Activated CD4-positive, CD25-positive, alpha-beta regulatory T cell (primary cell): ENCODE data around the gene USP49.

Source experiments
- DNase-seq, 4 experiments: peaks; one replicate each; lab custom pipeline; 2025; lab: John Stamatoyannopoulos, UW

Gene USP49

DNA sequence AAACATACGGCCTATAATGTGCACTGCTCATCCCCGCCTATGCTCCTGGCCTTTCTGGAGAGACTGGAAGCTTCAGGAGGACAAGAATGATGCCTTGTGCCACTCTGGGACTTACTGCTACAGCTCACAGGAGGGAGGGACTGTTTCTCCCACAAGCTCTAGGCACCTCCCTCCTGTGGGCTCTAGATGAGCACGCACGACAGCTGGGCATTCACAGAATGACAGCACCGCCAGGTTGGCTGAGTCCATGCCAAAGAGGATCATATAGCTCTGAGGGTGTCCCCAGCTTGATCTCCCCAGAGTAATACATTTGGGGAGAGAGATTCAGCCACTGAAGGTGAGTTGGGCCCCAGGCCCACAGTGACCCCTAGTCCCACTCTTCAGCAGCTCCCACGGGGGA, 137.9 kb downstream of the USP49 start:
- DNase-seq, result no peak

DNA sequence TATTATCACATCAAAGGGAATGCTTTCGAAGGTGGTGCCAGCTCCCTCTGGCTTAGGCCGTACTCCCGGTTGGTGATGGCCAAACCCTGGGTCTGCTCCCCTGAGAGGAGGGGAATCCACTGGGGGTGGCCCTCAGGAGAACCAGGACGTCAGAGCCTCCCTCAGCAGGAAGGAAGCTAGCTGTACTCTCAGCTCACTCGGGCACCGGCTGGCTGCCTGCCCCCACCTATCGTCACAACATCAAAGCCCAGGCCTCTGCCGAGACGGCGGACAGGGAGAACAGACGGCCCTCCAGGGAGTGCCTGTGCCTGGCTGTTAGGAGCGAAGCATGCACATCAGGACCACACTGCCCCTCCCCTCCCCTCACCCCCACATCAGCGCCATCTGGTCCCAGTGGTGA, 138.8 kb downstream of the USP49 start:
- DNase-seq, result no peak

DNA sequence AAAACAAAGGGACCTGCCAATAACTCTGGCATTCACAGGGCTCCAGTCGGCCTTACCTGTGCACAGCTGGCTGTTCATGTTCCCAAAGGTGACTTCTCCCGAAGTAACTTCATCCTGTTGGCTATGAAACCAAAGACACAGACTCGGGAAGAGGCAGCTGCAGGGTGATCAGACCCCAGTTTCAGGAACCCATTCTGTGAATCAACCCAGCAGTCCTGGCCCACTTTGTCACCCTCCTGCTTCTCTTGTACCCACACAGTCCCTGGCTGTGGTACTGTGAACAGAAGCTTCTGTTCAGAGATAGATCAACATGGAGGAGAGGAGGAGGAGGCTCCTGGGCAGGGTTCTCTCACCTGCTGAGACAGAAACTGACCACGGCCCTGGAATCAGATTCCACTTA, 139.3 kb downstream of the USP49 start:
- DNase-seq, result no peak

DNA sequence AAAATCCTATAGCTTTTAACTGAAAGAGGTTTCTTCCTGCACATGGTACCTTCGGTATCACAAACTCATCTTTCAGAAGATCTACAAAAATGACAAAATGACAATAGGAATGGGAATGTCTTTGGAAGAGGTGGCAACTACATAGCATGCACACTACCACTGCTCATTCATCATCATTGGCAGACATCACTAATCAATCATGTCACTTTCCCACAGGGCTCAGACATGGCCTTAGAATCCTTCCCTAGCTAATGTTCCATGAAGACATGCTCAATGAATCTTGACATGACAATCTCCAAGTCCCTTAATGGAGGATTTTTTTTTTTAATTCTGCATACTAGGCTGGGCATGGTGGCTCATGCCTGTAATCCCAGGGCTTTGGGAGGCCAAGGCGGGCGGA, 144.8 kb downstream of the USP49 start:
- no peak for DNase-seq

DNA sequence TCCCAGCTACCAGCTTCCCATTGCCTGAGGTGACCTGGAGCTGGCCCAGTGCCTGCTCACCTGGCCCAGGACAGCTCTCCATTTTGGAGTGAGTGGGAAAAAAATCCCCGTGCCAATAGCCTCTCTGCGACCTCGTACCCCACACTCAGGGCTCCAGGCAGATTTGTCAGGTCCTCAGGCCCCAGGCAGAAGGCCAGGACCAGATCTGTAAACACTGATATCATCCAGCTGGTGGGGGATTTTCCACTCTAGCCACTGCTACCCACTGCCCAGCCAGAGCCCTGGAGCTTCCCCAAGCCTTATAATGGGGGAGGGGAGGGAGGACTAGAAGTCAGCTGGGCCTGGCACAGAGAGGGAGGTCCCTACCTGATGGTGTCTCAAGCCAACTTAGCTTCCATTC, 146.6 kb downstream of the USP49 start:
- DNase-seq, result no peak

DNA sequence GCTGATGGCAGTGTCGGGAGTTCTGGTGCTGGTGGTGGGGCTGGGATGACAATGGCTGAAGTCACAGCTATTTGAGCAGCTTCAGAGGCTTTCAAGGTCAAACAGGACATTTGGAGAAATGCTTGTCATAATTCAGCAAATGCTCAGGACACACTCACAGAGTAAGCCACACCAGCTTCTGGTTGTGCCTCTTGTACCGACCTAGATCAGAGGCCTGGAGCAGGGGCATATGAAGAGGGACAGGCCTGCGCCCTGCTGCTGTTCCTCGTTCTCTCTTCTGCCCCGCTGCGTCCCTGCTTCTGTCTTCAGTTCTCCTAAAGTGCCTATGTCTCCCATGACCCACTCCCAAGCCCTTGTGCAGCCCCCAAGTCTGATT, 147.1 kb downstream of the USP49 start:
- DNase-seq, result no peak

DNA sequence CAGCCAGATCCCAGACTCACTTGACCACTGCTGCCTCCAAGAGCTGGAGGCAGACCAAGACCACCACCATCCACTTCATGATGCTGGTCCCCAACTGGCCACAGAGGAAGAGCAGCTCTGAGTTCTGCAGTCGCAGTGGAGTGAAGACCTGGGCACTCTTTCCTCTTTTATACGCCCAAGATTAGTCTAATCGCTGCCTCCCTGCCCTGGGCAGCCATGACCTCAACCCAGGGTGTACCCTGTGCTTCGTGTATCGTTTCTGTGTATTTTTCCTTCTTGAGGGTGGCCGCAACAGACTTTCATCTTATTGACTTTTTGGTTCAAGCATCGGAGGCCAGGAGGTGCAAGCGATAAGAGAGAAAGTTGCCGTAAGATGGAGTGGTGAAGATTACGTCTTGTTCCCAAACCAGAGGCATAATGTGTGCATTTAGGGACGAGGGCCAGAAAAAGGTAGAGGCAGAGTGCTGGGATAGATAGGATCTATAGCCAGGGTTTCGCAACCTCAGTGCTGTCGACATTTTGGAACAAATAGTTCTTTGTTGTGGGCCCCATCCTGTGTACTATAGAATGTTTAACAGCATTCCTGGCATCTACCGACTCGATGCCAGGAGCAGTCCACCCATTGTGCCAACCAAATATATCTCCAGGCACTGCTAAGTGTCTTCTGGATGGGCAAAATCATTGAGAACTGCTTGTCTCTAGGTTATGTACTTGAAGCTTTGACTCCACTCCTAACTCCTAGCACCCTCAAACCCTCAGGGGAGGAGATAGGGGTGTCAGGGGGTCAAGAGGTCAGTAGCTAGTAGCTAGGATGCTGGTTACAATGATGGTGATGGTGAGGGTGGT, 147.7 kb downstream of the USP49 start, which contains the start of gene PGC:
TSS of gene PGC (minus strand) at position 142 of the 846 bp plus-strand sequence. CDS start at position 79, 63 bp downstream.
- DNase-seq, result no peak

DNA sequence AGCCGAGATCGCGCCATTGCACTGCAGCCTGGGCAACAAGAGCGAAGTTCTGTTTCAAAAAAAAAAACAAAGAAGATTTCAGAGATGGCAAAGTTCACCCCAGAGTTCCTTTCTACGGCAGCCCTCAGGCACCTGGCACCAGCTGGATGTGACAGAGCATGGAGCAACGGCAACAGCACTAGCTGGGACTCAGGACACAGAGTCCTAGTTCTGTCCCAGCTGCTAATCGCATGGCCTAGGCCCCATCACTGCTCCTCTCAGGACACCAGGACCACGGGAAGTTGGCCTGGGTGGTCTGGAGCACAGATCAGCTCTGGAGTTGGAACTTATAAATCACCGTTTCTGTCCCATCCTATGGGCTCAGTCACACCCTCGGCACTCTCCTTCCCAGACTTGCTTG, 149.1 kb downstream of the USP49 start:
- DNase-seq, result no peak

DNA sequence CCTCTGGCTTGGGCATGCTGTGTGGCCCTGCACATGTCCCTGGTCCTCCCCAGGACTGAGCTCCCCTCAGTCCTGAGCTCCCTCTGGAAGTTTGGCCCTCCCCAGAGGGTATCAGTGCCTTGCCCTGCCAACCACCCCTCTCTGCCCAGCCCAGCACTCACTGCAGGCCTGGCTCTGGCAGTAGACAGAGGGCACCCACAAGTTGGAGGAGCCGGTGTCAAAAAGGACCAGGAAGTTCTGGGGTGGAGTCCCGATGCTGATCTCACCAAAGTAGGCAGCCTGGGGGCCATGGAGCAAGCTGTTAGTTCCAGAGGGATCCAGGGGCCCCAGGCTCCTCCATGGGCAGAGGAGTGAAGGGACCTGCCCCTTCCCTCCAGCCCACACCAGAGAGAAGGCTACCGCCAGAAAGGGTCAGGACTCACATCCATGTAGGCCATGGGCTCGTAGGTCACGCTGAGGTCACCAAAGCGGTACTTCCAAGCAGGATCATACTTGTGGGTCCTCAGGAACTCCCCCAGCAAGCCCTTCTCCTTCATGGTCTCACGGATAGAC, 150.9 kb downstream of the USP49 start:
- no peak for DNase-seq

DNA sequence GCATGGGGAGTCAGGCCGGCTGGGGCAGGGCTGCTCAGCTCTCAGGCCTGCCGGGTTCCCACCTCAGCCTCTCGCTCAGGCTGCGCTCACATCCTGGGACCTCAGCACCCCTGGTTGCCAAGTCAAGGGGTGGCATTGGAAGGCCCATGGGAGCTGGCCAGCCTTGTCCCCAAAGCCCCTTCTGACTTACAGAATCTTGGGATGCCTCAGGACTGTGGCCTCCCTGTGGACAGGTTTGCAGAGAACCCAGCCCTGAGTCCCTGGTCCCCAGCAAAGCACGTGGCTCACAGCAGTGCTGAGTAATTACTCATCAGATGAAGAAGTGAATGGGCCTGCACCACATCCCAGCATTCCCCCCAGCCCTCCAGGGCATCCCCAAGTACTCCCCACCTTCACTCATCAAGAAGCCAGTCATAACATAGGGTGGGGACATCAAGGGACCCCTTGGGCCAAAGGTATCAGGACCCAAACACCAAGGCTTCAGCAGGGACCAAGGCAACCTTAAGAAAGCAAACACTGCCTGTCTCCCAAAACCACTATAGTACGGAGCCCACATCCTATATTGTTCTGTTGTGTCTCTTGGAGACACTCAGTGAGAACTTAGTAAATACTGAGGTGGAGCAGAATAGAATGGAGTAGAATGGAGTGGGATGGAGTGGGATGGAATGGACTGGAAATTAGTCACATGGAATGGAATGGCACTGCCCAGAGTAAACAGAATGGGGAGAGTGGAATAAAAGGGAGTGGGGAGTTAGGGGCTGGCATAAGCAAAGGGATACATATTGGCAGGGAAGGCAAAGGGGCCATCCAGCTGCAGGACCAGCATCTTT, 151.6 kb downstream of the USP49 start:
- DNase-seq, result no peak

DNA sequence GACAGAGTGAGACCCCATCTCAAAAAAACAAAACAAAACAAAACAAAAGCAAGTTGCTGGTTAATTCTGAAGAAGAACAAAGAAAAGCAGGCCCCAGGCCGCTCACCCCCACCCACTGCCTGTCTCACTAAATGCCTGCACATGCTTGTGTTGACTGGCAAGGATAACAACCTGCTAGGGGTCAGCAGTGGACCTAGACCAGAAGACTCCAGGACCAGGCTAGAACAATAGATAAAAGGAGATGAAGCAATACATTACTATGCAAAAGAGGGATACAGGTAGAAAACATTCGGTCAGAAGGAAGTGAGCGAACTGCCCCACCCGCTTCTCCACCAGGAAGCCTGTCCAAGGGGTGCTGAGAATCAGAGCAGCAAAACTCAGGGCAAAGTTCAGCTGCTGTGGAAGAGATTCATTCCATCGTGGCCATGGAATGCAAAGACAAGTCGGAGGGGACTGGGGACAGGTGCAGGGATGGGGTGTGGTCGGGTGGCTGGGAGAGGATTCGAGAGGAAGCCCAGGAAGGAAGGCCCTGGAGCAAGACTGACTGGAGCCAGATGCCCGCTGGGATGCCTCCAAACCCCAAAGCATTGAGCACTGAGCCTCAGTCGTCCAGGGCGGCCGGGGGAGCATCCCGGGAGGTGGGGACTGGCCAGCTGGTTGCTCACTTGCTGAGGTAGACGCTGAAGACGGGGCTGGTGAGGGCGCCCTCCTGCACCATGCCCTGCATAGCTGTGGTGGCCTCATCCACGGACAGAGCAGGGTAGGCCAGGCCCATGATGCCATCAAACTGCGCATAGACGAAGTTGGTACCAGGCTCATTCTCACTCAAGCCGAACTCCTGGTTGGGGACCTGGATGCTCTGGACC, 153.3 kb downstream of the USP49 start:
- no peak for DNase-seq

DNA sequence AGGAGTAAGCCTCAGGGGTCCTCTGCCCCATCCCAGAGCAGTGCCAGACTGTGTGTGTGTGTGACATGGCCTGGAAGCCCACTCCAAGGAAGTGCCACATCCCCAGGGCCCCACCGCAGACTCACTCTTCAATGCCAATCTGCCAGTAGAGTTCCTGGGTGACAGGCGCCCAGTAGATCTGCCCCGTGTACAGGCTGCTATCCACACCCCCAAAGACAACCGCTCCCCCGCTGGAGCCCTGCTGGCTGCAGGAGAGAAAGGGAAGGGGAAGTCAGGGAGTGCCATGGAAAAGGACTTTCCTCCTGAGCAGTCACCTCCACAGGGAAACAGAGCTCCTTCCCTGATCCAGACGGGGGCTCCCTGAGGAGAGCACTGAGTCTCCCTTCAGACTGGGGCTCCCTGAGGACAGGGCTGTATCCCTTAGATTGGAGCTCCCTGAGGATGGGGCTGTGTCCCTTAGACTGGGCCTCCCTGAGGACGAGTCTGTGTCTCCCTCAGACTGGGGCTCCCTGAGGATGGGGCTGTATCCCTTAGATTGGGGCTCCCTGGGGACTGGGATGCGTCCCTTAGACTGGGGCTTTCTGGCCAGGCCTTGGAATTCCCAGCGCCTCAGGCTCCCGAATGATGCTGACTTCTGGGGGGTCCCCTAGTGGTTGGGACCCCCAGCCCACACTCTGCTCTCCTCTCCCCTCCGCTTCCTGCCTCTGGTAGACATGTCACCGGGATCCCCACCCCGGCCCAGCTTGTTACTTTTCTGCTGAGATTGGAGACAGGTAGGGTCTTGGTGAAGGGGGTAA, 154.6 kb downstream of the USP49 start:
- no peak for DNase-seq
